Activated CD8-positive, alpha-beta memory T cell treated with anti-CD3 and anti-CD28 coated beads, Interleukin-2, amount 50 U/mL, for 24 hours (primary cell): ENCODE data around the gene KCNIP4.

ENCODE experiments used
- DNase-seq: peaks from one replicate; pipeline ENCODE4 v3.0.0-alpha.2; 2020; ENCODE audit errors: extremely low read depth

The KCNIP4 gene

GRCh38 chr4:20954541-20954940, 994.0 kb downstream of the KCNIP4 start:
- no peak for DNase-seq

- no peak for DNase-seq
These were observed 1003.6 kb downstream of the KCNIP4 start for GRCh38 chr4:20944961-20945360.

DNA sequence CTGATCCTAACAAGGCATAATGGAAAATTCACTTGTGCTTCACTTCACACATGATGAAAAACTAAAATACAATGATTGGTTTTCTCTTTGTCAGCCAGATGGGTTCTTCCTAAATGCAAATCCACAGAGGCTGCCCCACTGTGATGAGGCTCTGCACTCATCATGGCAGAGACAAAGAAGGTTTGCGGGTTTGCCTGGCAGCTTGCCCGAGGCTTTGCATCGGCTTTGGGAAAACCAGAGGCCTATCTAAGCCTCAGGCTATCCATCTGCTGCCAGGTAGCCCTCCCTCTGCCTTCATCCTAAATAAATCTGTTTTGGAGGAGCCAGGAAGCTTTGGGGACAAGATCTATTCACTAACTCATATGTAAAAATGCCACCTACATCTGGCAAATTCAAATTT, 1004.1 kb downstream of the KCNIP4 start:
- no peak for DNase-seq

DNA sequence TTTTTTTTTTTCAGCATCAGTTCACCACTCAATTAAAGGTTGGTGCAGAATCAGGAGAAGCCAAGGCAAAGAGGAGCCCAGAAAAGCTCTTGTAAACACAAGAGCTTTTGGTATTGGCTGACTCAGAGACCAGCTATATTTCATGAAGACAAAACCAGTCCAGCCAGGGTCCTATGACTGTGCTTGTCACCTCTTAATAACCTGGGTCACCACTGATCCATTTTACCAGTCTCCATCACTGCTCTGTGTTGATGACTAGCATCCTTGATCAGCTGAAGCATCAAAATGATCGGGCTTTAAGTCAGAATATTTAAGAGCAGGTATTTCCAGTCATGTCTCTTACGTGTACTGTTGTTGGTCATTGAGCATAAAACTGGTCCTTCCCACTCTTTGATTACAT, 1010.4 kb downstream of the KCNIP4 start:
- DNase-seq, result no peak

GRCh38 chr4:20926529-20926928, 1022.0 kb downstream of the KCNIP4 start:
- no peak for DNase-seq

- no peak for DNase-seq
These were observed 1023.4 kb downstream of the KCNIP4 start for GRCh38 chr4:20925176-20925575.

DNA sequence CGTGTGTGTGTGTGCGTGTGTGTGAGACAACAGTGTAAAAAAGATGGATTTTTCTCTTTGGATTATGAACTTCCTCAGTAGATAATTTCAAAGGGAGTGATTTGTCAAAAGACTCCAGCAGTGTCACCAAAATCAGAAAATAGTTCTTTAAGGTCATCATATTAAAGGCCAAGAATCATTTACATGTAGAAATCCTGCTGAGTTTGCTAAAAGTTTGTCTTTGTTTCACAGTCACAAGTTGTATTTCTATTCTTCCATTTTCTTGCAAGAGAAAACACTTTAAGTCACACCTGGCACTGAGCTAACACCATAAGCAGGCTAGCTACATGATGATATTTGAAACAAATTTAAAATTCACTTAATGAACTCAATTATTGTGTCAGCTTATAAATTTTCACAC, 1025.6 kb downstream of the KCNIP4 start:
- no peak for DNase-seq

DNA sequence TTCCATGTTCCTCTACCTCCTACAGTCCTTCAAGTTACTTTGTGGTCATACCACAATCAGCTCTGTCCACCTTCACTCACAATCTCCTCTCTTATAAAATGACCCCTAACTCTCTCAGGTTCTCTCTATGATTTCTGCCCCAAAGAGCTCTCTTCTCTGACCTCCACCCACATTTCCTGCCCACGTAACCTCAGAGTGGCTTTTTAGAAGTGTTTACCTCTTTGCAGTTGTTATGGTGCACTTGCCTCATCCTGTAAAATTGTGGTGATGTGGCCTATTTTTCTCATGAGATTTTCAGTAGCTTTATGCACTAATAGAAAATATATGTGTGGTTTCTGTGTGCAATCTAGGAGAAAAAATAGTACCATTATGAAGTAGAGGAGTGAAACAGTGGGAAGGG, 1032.5 kb downstream of the KCNIP4 start:
- DNase-seq, result no peak

DNA sequence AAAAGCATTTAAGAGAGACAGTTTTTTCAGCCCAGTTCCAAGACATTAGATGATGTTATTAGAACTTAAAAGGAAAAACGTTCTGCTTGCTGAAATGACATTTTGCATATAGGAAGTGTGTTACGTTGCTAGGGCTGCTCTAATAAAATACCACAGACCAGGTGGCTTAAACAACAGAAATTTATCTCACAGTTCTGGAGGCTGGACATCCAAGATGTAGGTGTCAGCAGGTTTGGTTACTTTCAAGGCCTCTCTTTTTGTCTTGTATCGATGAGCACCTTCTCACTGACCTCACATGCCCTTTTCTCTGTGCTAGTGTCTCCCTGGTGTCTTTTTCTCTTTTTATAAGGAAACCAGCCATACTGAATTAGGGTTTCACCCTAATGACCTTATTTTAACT, 1043.6 kb downstream of the KCNIP4 start:
- DNase-seq, result no peak

GRCh38 chr4:20901851-20902250, 1046.7 kb downstream of the KCNIP4 start:
- no peak for DNase-seq

- no peak for DNase-seq
These were observed 1049.0 kb downstream of the KCNIP4 start for GRCh38 chr4:20899591-20899990.

DNA sequence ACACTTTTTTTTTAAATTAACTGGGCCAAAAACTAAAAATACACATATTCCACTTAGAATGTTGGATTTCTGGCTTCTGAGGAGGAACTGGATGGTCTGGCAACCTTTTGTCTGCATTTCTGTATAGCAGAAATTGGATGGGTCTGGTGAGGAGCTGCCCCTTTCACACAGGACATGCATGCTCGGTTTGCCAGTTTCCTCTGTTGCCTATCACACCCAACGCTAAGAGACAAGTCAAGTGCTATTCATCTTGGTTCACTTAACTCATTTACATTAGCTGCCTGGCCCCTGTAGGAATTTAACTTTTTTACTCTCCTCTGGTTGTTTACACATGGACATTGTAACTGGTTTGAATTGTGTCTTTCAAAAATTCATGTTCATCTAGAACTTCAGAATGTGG, 1052.6 kb downstream of the KCNIP4 start:
- DNase-seq, result no peak

DNA sequence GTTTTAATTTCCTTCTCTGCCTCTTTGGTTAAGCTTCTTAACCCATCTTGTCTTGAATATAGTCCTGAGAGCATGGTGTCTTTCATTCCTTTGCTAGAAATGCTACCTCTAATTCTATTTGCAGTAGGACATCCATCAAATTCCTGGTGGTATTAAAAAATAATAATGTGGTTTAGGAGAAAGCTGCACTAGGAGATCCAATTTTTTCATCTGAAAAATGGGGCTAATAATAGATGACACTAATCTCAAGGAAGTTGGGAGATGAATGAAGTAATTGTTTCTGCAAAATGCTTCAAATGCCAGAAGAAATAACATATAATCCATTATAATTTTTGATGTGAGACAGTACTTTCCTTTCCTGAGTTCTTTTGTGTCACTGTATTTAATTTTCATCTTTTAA, 1053.4 kb downstream of the KCNIP4 start:
- DNase-seq, result no peak

- DNase-seq, result no peak
These were observed 1057.8 kb downstream of the KCNIP4 start for GRCh38 chr4:20890761-20891160.

GRCh38 chr4:20889901-20890300, 1058.7 kb downstream of the KCNIP4 start:
- no peak for DNase-seq

DNA sequence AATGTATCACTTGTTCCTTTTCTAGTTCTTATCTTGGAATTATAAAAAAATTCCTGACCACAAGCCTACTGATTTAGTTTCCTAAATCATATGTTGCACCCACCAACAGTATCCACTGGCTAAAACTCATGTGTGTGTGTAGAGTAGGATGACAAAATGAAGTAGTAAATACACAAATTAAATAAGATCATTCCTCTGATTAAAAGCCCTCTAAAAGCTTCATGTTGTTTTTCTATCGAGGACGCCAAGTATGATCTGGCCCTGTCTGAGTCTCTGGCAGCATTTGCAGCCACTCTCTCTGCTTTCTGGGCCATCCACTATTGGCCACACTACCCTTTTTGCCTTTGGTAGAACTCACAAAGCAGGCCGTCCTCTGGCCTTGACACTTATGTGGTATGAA, 1064.9 kb downstream of the KCNIP4 start:
- DNase-seq, result no peak

GRCh38 chr4:20883231-20883630, 1065.3 kb downstream of the KCNIP4 start:
- no peak for DNase-seq

- DNase-seq, result no peak
These were observed 1066.1 kb downstream of the KCNIP4 start for GRCh38 chr4:20882500-20882899.

DNA sequence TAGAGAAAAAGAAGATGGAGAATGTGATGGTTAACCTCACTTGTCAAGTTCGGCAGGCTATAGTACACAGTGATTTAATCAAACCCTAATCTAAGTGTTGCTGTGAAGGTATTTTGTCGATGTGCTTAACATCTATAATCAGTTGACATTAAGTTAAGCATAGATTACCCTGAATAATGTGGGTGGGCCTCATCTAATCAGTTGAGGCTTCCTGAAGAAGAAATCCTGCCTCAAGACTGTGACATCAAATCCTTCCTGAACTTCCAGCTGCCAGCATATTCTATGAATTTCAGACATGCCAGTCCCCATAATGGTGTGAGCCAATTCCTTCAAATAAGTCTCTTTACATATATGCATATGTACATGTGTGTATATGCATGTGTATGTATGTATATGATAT, 1066.9 kb downstream of the KCNIP4 start:
- DNase-seq, result no peak

- DNase-seq, result no peak
These were observed 1069.8 kb downstream of the KCNIP4 start for GRCh38 chr4:20878806-20879205.

GRCh38 chr4:20870436-20870835, 1078.1 kb downstream of the KCNIP4 start:
- no peak for DNase-seq

- DNase-seq, result no peak
These were observed 1080.5 kb downstream of the KCNIP4 start for GRCh38 chr4:20868108-20868507.

- DNase-seq, result no peak
These were observed 1087.7 kb downstream of the KCNIP4 start for GRCh38 chr4:20860878-20861277.

- no peak for DNase-seq
These were observed 1089.3 kb downstream of the KCNIP4 start for GRCh38 chr4:20859097-20859781.
